Esophagus squamous epithelium (tissue), 4 donors: Measurements from ENCODE around the gene SCIN.
"Not testable (repeated sequence)": the region's sequence is repeated elsewhere in the genome, so short reads cannot be mapped to it uniquely, and the experiment has no call there.

Experiments used
- CTCF ChIP-seq, 6 experiments: fragments of 450-650 bp in 4 of 6; fragments of 200-600 bp in 2 of 6; sonication (generic) in 2 of 6; IDR thresholded peaks; one replicate each; pipeline ENCODE4 v1.5.1; 2016 to 2019; ENCODE audit warnings: antibody characterized with exemption in 6 of 6, mild to moderate bottlenecking in 4 of 6, moderate library complexity in 4 of 6
- POLR2A ChIP-seq, 4 donors: fragments of 450-650 bp; IDR thresholded peaks; one replicate each; pipeline ENCODE4 v1.6.1; 2017; ENCODE audit warnings: antibody characterized with exemption in 4 of 4, mild to moderate bottlenecking in 4 of 4, moderate library complexity in 3 of 4

- not testable (repeated sequence) for TF ChIP-seq CTCF, POLR2A (IDR thresholded peaks at IDR 0.05)
Observed at GRCh38 chr7:12645212-12645611, 74.7 kb downstream of the SCIN start.
